CD4-positive, alpha-beta T cell treated with Interleukin-21 for 1 hour (primary cell): ENCODE data around the gene ZNF385D.

ENCODE experiments used
- DNase-seq: peaks from one replicate; pipeline ENCODE4 v3.0.0-alpha.2; 2020

ZNF385D gene

DNA sequence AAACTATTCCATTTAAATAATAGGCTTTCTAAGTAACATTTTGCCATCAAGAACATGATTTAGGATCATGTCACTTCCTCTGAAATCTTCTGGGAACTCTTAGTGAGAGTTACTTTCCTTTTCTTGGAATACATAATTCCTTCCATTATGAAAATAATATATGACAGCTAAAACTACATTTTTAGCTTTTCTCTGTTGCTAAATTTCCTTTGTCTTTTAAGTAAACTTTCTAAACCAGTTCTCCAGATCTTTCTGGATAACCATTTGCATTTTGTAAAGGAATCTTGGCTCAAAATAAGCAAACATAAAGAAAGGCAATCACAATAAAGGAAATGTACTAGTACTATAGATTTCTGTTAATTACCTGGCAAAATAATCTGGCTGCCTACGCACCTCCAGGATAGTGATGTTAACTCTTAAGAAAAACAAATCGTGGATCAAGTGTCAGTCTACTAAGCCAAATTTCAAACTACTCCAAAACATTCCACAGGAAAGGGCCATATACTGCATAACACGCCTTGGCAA lies 165.7 kb downstream of the ZNF385D start:
- DNase-seq, result no peak

DNA sequence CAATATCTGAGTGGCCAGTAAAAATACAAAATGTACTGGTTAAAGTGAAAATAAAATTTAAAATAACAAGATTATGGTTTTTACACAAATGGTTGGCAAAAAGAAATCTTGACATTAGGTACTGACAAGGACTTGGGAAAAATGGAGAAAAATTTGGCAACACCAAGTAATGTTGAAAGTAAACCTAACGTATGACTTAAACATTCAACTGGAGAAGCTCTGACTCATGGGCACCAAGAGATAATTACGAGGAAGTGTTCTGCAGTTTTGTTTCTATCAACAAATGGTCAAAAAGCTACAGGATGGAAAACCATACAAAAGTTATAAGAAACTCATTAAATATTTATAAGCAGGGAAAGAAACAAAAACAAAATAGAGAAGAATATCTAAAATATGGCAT lies 177.7 kb downstream of the ZNF385D start:
- no peak for DNase-seq

DNA sequence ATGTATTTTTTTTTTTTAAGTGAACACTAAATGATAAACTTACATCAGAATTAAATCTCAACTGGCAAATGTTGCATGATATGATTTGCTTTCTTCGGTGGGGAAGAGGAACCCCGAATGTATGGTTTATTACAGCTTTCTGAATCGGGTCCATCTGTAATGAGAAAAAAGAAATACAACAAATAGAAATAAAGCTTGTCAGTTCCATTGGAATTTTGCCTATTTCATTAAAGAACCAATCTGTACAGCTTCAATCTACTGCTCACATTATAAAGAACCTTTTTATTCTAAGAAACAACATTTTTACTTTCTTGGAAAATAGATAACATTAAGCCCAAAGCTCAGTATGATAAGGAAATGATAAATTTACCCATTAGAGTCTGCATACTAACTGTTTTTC lies 186.5 kb downstream of the ZNF385D start:
- DNase-seq, result no peak

DNA sequence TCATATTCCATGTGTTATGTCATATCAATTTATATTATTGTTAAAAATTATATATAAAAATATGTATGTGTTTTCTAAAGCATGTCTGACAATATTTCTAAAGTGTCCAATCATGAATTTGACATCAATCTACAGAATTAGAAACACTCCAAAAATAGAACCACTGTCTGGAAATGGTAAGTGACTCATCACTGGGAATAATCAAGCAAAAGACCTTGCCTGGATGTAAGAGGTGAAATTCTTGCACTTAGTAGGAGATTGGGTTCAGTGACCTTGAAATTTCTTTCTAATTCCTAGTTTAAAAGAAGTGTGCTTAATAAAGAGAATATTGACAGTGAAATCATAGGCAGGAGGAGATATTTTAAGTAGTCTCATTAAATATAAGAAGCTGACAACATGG lies 188.8 kb downstream of the ZNF385D start:
- no peak for DNase-seq

DNA sequence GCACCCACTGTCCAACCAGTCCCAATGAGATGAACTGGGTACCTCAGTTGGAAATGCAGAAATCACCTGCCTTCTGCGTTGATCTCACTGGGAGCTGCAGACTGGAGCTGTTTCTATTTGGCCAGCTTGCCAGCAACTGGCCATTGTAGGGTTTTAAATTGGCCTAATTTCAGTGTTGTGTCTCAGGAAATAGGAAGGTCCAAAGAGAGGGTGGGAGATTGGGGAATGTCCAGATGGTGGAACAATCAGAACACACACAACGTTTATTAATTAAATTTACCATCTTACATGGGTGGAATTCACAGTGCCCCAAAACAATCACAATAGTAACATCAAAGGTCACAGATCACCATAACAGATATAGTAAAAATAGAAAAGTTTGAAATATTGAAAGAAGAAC lies 189.5 kb downstream of the ZNF385D start:
- DNase-seq, result no peak

DNA sequence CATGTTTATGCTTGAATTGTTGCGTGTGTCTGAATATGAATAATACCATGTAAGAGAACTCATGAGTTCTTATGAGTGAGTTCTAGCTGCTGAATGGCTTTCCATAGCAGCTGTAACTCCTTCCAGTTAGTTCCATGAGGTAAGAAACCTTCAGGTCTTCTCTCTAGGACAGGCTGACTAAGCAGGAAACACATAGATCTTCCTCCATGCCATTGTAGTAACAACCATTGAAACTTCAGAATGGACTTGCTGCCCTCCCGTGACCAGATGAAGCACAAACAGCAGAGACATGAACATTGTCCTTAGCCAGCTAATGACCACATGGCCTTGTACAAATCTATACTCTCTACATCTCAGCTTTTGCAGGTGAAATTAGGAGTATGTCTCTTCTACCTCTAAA lies 200.0 kb downstream of the ZNF385D start:
- no peak for DNase-seq

DNA sequence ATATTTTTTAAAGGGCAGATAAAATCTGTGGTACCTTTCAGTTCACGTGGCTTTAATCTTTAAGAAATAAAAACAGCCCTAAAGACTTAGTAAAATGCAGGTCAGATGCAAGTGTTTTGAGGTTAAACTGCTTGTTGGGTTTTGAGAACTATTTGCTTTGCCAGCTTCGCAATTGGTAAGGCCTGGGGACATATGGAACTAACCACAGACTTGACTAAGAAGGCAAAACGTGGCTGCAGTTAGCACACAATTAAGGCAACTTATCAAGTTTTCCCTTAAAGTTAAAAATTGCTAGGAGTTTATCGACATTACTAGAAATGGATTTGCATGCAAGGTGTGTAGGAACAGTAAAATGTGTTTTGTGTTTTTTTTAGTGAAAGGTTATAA lies 206.9 kb downstream of the ZNF385D start:
- DNase-seq, result no peak

DNA sequence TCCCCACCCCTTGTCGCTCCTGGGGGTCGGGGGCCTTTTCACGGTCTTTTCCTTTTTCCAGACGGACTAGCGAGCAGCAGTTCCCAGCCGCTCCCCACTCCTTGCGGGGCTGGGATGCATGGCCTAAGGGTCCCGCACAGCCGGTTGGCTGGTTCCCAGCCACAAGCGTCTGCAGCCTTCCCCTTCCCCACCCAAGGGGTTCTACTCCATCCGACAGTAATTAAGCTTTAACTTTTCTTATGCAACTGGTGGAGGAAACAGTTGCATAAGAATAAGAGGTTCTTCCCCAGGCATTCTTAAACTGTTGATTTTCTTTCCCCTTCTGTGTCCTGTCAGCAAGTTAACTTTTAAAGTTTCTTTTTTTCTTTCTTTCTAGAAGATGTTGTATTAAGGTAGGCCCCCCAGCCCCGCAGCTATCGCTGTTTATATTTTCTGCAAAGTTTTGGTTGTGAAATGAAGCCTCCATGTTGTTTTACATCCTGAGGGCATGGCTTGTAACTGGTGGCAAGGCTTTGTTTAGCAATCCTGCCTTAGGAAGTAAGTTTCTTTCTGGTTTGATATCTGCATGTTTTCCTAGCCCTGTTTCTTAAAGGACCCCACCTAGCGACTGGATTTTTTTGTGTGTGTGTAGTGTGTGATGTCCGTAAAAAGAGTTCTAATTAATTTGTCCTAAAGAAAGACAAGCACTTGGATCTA lies 207.5 kb downstream of the ZNF385D start:
- no peak for DNase-seq

DNA sequence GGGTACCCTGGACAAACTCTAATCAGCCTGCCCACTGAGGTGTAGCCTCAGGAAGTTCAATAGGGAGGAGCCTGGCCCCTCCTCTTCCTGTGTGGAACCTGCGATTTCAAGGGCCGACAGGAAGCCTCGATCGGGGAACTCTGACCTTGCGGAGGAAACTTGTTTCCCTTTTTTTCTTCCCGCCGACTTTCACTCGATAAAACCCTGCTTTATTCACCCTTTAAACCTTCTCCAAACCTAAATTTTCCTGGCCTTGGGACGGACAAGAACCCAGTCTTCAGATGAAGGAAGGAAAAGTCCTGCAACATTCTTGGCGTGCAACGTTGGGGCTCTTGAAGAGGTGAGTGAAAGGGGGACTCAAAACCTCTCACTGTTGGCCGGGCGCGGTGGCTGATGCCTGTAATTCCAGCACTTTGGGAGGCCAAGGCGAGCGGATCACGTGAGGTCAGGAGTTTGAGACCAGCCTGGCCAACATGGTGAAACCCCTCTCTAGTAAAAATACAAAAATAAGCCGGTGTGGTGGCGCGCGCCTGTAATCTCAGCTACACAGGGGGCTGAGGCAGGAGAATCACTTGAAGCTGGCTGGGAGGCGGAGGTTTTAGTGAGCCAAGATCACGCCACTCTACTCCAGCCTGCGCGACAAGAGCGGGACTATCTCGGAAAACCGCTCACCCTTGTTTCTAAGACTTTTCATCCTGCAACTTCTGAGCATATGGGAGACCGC lies 208.2 kb downstream of the ZNF385D start:
- no peak for DNase-seq

DNA sequence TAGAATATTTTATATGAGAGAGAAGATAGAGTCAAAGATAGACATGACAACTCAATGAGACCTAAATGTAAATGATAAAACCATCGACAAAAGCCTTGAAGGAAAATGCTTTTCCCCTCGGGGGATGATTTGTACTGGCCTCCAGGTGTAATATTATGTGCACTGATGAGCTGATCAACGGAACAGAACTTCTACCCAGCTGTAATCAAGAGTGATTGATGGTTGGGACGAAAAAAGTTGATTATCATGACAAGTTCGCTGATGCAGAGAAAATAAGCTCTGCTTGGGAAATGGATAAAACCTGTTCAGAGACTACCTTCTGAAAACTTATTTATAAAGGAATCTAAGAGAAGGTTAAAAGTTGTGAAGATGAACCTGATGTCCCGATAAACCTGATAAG lies 210.7 kb downstream of the ZNF385D start:
- no peak for DNase-seq

DNA sequence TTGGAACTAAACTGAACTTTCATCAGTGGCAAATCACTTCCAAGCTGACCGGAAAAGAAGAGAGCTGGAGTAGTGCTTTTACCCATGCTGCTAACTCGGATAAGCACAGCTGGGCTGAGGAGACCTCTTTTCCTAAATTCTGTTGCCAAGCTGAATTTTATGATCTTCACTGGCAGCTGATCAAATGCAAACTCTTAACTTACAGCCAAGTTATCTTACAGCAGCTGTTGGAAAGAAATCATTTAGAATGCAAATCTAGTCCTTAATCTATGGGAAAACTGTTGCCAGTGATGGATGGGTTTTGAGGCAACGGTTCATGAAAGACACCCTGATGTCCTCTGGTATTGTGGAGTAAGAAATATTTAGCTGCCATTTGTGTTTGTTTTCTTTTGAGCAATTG lies 216.5 kb downstream of the ZNF385D start:
- DNase-seq, result no peak

DNA sequence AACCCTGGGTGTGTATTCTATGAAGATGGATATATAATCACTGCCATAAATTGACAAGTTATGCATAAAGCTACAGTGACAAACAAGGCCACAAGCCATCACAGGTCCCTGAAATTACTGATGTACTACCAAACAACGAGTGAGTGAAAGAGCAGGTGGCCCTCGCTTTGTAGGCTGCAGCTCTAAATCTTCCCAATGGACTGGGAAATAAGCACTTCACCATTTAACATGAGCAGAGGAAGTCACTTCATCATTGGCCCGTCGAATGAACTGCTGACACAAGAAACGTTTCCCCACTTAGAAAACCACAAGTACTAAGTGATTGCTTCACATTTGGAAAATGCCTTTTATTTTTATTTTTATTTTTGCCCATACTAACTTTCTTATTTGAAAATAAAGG lies 218.0 kb downstream of the ZNF385D start:
- no peak for DNase-seq

DNA sequence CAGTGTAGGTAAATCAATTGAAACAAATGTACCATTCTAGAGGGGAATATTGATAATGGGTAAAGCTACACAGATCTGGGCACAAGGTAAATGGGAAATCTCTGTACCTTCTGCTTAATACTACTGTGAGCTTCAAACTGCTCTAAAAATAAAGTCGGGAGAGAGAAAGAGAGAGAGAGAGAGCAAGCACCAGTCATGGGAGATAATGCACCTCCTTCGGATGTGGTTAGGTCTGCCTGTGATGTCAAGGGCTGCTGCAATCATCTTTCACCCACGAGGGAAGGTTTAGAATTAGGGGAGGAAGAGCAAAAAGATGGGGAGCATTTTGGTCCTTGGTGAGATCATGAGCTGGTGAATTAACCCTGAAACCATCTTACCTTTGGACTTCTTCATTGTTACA lies 219.1 kb downstream of the ZNF385D start:
- no peak for DNase-seq

DNA sequence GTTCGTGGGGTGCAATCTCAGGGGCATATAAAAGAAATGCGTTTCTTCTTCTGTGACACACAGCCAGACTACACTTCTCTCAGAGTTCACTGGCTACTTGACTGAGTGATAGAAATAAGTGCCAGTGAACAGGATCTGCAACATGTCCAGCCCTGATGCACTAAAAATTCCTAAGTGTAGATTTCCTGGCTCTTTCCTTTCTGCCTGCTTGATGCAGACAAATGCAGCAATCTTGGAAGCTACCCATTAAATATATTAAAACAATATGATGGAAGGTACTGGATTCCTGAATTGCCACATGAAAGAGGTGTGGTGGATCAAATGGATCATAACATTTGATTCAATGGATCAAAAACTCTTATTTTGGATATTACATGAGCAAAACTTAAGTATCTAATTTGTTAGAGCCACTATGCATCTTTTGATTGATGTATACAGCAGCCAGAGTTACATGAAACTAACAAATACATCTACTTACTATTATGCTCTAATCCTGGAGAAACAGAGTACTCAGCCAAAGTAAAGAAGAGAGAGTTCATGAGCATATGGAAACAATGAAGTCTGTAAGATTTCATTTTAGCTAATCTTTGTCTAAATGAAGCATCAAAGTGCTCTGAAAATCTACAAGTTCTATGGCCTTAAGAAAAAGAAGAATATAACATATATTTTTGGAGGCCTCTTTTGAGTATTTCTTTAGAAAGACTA lies 222.6 kb downstream of the ZNF385D start:
- no peak for DNase-seq

DNA sequence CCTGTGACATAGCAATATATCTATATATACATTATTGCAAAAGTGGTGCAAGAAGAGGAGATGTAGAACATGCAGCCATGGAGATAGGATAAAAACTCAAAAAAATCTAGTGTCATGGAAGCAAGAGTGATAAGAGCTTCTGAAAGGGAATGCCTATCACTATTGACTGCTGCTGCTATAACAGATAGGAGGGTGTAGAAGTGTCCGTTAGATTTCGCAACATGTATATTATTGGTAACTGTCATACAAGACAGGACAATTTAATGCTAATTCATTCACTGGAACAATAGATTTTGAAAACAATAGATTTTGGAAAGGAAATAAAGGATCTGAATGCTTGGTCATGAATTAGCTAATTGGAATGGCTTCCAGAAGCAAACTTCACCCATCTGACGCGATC lies 224.5 kb downstream of the ZNF385D start:
- no peak for DNase-seq

DNA sequence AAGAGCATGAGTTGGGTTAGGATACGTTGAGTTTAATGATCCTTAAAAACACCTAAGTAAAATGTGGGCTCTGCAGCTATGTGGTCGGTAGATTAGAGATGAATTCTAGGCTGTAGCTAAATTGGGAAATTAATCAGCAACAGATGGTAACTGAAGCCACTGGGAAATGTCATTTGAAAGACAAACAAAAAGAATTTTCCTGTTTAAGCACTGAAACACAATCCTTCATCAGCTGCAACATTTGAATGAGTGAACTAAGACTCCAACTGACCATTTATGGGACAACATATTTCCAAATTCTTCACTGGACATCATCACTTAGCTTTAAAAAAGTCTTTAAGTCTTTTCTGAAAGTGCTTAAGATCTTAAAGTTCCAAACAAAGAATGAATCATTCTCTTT lies 226.9 kb downstream of the ZNF385D start:
- no peak for DNase-seq

DNA sequence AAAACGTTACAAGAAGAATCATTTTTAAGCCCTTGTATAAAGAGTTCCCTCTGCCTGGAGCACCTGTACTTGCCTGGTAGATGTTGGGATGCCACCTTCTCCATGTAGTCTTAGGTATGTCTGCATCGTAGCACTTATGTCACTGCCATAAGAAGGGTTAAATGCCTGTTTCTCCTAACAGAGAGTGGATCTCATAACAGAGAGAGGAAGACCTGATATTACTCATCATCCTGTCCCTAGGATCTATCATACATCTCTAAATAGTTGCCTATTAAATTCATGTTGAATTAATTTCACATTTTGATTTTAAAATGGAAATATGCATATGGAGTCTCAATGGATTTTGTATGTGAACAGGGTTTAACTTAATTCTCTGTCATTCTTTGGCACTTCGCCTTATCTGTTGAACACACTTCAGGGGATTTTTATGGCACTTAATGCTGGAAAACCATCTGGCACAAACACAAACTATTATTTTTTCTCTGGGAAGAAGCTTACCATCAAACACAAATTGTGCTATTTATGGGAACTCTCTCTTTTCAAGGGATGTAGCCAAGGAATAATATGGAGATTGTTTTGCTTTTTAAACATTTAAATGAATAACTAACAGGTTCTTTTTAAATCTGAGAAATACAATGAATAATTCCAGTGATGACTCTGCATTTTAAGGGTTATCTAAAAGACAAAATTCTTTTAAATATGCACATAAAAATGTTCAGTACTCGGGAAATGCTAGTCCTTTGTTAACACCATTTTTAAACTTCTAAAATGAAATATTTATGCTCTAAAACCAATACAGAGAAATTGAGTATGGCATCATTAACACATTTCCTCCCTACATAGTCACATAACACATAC lies 230.7 kb downstream of the ZNF385D start:
- DNase-seq, result no peak

DNA sequence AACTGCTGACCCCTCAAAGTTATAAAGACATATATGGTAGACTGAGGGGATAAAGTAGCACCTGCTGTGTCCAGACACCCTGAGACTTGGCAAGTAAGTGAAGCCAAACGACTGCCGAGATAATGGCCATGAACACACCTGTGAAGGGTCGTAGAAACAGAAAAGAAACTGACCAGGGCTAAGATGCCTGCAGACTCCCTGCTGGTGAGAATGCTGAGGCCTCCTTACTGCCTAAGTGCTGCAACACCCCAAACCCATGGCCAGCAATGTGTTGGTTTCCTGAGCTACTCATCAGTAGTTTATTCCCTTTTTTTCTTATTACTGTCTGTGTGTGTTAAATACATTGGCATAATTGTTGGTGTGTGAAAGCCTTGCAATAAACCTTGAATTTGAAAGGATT lies 233.8 kb downstream of the ZNF385D start:
- no peak for DNase-seq

DNA sequence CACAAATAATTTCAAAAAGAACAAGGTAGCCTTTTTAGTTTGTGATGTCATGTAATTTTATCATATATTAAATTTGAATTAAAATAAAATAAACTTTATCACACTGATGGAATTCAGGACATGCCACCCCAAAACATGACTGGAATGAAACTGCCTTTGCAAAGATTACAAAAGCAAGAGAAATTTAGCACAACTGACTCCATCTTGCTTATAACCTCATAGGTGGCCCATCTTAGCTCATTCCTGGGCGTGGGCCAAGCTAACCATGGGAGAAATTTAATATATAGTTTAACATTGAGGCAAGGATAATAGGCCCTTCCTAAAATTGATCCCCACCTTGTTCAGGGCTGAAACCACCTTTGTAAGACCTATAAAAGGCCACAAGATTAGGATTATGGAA lies 235.6 kb downstream of the ZNF385D start:
- no peak for DNase-seq

DNA sequence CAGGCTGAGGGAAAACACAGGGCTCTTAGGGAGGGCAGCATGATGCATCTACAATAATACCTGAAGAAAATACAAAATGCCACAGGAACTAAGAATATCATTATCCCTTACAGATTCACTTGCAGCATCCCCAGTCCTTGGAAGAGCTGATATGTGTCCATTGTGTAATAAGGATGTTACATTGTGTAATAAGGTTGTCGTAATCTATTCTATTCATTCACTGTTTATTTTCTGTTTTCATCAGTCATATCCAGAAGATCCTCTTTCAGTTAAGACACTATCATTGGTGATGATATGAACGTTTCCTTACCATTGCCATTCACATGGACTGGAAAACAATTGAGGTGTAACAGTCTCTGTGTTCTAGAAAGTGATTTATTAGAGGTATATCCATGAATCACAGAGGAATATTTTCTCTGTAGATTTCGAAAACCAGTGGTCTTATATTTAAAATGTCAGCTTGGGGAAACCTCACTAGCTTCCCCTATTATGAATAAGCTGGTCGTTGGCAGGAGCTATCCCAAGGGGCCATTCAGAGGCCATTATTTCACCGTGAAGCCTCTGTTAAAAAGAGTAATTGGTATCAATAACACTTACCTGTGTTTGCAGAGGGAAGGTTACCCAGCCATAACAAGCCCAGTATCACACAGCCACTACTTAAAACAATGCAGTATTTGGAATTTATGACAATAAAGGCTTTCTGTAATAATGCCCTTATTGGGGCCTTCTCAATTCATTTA lies 241.1 kb downstream of the ZNF385D start:
- no peak for DNase-seq

DNA sequence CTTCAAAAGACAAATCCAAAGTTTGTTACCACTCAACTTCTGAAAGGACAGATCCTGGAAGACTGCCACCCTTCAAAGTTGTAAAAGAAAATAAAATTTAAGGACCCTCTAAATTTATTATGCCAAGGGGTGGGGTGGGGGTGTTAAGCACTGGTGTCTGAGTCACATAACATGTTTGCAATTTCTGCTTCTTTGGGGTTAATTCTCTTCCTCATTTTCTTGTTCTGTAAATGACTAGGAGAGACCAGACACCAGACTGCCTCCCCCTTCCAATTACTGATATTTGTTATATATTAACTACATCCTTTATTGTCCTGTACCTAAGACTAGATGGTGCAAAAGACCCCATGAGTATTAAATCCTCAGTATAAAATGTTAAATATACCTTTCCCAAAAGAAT lies 242.8 kb downstream of the ZNF385D start:
- DNase-seq, result no peak

DNA sequence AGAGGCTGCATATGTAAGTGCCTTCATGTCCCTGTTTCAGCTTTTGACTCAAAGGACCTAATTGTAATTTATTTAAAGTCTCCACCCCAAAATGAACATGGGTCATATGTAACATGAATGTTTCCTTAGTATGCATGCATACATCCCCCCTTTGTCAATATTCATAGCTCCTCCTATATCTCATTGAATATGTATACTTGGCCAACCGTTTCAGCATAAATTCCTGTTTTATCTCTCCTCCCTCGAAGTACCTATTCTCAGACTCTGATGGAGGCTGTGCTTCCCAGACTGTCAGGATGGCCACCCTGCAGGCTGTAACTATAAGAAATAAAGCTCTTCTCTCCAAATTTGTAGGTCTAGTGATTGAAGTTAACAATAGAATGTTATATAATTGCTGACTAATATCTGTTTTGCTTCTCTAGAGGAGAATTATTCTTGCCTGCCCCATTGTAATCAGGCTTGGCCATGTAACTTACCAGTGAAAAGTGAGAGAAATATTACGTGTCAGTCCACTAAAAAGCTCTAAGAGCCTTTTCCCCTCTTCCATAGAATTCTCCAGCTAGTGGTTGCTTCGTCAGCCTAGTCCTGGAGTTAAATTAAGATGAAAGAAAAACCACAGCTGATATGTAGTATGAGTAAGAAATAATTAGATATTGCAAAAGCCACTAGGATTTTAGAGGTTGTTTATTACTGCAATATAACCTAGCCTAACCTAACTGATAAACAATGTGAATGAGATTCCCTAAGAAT lies 245.1 kb downstream of the ZNF385D start:
- no peak for DNase-seq
